HG03066 (cell line): ENCODE results near the gene GMEB2.
"Not testable (repeated sequence)": the region's sequence is repeated elsewhere in the genome, so short reads cannot be mapped to it uniquely, and the experiment has no call there.

Experiments
- ATAC-seq: cut with Tn5 transposase; IDR thresholded peaks from one replicate; pipeline ENCODE4 v1.9.1; 2021; ENCODE audit warnings: low read depth; ENCODE audit not compliant: unreplicated experiment

The GMEB2 gene

GRCh38 chr20:63564036-63564810, 62.7 kb downstream of the GMEB2 start:
- ATAC-seq = no peak

DNA sequence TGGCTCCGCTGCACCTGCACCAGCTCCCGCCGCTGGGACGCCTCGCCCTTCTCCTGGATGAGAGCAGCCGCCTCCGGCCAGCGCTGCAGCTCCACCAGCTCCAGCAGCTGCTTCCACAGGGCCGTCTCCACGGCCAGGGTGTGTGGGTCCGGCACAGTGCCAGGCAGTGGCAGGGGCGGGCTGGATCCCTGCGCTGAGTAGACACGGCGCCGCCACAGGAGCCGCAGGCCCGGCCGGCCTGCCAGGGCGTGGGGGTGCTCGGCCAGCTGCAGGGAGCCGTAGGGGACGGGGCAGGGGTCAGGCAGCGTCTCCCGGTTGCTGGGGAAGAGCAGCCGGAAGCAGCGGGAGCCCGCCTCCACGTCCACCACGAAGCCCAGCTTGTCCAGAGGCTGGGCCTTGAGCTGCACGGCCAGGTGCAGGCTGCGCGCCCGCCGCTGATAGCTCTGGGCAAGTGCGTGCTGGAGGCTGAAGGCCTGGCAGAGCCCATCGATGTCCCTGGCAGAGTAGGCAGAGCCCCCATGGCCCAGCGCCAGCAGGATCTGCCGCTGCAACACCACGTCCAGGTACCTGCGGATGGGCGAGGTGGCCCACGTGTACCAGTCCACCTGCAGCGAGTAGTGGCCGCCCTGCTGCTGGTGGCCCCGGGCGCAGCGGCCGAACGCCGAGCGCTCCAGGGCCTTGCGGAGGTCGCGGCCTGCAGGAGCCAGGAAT, 63.5 kb downstream of the GMEB2 start:
- ATAC-seq = no peak

DNA sequence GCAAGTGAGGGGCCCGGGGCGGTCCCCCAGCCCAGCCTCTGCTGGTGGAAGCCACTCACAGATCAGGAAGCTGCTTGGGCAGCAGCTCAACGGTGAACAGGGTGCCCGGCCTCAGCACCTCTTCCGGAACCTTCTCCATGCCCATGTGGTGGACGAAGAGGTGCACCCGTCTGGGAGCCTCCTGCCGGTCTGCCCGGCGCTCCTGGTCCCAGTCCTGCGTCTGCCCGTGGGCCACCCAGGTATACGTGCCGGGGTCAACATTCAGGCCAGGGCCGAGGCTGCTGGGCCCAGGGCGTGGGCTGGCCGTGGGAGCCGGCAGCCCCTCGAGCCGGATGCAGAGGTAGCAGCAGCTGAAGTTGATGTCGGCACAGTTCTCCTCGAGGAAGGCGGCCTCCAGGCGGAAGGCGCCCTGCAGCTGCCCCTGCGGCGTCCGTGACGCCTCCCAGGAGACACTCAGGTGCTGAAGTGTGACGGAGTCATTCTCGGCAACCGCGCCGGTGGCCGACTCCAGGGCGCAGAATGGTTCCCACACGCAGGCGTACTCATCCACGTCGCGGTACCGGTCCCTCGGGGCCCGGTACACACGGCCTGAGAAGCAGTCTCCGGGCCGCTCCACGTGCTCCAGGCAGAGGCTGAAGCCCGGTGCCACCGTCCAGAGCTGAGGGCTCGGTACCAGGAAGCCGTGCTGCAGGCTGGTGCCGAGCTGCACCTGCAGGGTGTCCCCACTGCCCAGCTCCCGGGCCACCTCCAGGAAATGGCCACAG, 64.3 kb downstream of the GMEB2 start:
- ATAC-seq = no peak

DNA sequence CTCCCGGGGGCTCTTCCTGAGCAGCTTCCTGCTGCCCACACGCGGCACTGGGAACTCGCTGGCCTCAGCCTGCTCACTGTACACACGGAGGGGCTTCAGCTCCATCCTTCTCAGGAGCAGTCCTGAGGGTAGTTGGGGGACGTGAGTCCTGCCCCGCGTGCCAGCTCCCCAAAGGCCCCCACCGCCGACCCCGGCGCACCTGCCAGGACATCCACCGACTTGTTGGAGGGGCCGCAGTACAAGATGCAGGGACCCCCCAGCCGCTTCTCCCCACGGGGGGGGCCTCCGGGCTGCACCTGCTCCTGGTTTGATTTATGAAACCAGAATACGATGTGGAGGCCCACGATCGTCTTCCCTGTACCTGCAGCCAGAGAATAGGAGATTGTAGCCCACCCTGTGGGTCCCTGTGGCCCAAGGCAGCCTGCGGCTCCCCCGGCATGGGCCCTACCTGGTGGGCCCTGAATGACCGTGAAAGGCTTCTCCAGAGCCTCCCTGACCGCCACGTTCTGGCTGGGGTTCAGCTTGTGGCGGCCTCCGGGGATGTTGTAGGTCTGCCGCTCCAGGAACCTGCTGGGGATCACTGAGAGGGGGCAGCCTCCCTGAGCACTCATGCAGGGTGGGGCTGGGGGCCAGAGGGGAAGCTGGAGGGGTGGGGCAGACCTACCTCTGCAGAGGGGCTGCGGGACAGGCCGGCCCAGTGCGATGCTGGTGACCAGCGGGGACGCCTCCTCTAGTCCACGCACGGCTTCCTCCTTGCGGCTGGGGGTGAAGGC, 65.1 kb downstream of the GMEB2 start:
- ATAC-seq = no peak

- ATAC-seq = no peak
Measured at GRCh38 chr20:63560856-63561609, 65.9 kb downstream of the GMEB2 start.

DNA sequence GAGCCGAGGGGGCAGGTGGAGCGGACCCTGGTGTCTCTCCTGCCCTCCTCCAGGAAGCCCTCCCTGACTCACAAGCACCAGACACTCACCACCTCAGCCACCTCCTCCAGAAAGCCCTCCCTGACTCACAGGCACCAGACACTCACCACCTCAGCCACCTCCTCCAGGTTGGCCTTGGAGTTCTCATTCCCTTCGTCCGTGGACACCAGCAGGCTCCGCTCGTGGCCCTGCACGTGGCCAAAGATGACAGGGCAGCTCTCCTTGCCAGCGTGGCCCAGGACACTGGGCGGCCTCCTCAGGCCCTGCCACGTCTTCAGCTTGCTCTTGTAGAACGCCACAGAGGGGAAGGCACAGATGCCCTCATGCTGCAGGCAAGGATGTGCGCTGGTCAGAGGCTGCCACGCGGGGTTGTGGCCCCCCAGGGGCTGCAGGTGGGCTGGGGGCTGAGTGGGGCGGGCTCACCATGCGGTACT, 66.5 kb downstream of the GMEB2 start:
- no peak for ATAC-seq

DNA sequence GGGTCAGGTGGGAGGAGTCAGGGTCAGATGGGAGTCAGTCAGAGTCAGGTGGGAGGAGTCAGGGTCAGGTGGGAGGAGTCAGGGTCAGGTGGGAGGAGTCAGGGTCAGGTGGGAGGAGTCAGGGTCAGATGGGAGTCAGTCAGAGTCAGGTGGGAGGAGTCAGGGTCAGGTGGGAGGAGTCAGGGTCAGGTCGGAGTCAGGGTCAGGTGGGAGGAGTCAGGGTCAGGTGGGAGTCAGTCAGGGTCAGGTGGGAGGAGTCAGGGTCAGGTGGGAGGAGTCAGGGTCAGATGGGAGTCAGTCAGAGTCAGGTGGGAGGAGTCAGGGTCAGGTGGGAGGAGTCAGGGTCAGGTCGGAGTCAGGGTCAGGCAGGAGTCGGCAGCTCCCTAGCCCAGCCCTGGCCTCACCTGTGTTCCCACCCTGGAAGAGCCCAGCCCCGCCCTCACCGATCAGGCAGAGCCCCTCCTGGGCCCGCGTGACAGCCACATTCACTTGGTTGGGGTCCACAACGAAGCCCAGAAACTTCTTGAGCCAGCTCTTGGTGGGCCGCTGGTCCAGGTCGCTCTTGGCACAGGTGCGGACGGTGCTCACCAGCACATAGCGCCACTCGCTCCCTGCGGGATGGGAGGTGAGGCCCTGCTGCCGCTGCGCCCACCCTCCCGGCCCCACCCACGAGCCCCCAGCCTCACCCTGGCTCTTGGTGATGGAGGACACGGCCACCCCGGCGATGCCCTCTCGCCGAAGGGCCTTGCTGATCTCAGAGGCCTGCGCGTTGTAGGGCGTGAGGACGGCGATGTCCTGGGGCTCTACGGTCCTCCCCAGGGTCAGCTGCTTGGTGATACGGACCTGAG, 67.2 kb downstream of the GMEB2 start:
- not testable (repeated sequence) for ATAC-seq

GRCh38 chr20:63558804-63559484, 68.0 kb downstream of the GMEB2 start:
- ATAC-seq = no peak

DNA sequence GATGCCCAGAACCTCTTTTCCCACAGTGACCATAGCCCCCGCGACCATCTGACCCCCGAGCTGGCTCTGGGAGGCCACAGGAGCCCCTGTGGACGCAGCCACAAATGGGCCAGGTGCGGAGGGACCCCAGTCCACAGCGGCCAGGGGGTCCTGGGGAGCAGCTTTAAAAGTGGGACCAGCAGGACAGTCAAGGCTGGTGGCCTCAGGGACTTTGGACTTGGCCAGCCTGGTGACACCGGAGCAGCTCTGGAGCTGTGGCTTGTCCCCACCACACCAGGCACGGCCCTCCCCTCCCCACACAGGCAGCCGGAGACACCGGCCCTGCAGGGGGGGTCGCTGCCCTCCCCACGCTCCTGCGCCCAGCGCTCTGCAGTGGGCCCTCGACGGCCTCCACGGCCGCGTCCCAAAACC, 69.4 kb downstream of the GMEB2 start:
- no peak for ATAC-seq

DNA sequence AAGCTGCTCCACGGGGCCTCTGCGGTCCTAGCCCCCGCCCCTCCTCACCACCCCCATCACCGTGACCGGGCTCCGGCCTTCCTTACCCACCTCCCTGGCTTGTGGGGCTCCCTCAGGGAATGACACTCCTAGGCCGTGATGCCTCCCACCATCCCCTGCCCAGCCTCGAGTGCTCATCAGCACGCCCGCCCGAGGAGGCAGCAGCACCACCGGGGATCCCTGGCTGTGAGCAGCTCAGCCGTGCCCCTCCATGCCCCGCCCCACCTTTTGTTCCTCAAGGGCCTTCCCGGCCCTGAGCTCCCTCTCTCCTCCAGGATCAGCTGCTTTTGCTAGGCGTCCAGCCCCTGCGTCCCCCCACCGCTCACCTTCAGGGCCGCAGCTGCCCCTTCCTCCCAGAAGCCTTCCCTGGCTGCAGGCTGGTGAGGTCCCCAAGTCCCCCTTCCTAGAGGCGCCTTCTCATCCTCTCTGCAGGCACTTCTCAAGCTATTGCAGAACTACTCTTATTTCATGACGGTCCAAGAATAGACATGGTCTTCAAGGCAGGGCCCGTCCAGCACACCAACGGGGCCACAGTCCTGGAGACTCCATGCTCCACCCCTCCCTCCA, 69.9 kb downstream of the GMEB2 start:
- ATAC-seq = no peak

DNA sequence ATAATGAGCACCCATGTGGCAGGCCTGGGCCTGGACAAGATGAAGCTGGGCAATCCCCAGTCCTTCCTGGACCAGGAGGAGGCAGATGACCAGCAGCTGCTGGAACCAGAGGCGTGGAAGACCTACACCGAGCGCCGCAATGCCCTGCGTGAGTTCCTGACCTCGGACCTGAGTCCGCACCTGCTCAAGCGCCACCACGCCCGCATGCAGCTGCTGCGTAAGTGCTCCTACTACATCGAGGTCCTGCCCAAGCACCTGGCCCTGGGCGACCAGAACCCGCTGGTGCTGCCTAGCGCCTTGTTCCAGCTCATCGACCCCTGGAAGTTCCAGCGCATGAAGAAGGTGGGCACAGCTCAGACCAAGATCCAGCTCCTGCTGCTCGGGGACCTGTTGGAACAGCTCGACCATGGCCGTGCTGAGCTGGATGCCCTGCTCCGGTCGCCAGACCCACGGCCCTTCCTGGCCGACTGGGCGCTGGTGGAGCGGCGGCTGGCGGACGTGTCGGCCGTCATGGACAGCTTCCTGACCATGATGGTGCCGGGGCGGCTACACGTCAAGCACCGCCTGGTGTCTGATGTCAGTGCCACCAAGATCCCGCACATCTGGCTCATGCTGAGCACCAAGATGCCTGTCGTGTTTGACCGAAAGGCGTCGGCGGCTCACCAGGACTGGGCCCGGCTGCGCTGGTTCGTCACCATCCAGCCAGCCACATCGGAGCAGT, 71.1 kb downstream of the GMEB2 start:
- ATAC-seq = no peak

DNA sequence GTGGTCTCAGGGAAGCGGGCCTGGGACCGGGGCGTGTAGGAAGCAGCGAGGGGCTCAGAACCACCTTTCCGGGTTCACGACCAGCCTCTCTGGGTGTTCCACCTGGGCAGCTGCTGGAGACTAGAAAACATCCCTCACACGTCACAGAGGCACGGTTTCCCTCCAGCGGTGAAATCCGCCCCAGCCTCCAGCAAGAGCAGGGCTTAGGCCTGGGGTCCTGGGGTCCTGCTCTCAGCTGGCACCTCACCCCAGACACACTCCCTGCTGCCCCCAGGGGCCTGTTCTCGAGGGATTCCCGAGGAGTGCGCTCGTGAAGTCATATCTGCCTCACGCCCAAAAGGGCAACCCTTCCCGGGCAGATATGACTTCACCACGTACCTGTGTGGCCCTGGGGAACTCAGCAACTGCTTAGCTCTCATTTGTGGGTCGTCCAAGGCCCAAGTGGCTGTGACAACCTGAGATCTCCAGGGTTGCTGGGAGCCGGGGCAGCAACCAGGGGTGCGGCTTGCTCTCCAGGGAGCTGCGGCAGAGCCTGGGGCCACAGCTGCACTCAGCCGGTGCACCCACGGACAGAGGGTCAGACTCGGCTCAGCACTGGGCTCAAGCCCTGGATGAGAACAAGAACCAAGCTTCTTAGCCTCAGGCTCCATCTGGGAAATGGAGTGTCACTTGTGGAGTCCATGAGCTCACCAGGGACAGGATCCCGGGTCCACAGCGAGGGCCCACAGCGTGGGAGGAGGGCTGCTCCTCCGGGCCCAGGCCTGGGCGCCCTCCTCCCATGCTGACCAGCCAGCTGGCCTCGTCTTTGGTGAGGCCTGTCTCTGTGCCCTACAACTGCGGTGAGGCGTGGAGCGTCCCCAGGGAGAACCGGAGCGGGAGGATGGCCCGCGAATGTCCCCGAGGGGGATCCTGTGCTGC, 72.3 kb downstream of the GMEB2 start:
- ATAC-seq = no peak

DNA sequence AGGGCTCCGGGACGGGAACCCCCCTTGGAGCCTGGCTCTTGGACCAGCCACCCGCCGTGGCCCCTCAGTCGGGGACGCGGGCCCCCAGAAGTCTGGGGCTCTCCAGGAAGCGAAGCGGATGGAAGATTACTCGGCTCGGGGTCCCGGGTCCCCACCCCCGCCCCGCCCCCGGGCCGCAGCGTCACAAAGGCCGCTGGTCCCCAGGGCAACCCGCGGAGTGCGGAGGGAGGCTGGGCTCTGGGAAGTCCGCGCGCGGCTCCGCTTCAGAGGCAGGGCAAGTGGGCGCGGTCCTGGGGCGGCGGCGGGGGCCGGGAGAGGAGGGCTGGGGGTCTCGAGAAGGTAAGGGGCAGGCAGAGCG, 73.0 kb downstream of the GMEB2 start, which contains the start of gene FNDC11:
Gene FNDC11 (plus strand): TSS at position 227 of the 358 bp plus-strand sequence. CDS start 1,505 bp downstream, outside the sequence.
- no peak for ATAC-seq

GRCh38 chr20:63553251-63553932, 73.5 kb downstream of the GMEB2 start:
- no peak for ATAC-seq

- ATAC-seq = no peak
Measured at GRCh38 chr20:63552481-63553249, 74.2 kb downstream of the GMEB2 start.
